Neural cell (in vitro differentiated cells): ENCODE measurements around the gene TPRG1L. TPM values are rescaled to one million over a fixed set of nuclear protein-coding genes. Genes with fewer than 3 reads are reported as not detected.

Source experiments
- H2AFZ ChIP-seq: fragments of 200-600, 300-800 bp; sonication (generic), shearing (Covaris generic); 2 replicates; pipeline ENCODE4 v1.6.0; 2014; ENCODE audit warnings: low read depth, mild to moderate bottlenecking, antibody characterized with exemption, low read length, moderate library complexity
- H3F3A ChIP-seq: fragments of 200-600 bp; shearing (Covaris generic); 2 replicates; pipeline ENCODE4 v1.6.1; 2016; ENCODE audit warnings: mild to moderate bottlenecking, moderate library complexity, mixed read lengths, antibody characterized with exemption, low read length; ENCODE audit not compliant: insufficient read depth, poor library complexity, severe bottlenecking
- H3K27ac ChIP-seq: fragments of 200-600, 300-800 bp; sonication (generic), shearing (Covaris generic); 2 replicates; pipeline ENCODE4 v1.5.1; 2014; ENCODE audit warnings: mild to moderate bottlenecking, low read length, moderate library complexity
- H3K27me3 ChIP-seq: fragments of 300-800, 200-600 bp; sonication (generic), shearing (Covaris generic); 2 replicates; pipeline ENCODE4 v1.6.0; 2014; ENCODE audit warnings: mild to moderate bottlenecking, low read depth, low read length, moderate library complexity; ENCODE audit not compliant: insufficient read depth
- H3K36me3 ChIP-seq: fragments of 300-800, 200-600 bp; sonication (generic), shearing (Covaris generic); 2 replicates; pipeline ENCODE4 v1.5.1; 2014; ENCODE audit warnings: mild to moderate bottlenecking, antibody characterized with exemption, low read length, moderate library complexity; ENCODE audit not compliant: insufficient read depth
- H3K4me2 ChIP-seq: fragments of 300-800, 200-600 bp; sonication (generic), shearing (Covaris generic); 2 replicates; pipeline ENCODE4 v1.6.0; 2014; ENCODE audit warnings: mild to moderate bottlenecking, low read length
- H3K4me3 ChIP-seq: fragments of 300-800, 200-600 bp; sonication (generic), shearing (Covaris generic); 2 replicates; pipeline ENCODE4 v1.5.1; 2014; ENCODE audit warnings: mild to moderate bottlenecking, low read length, moderate library complexity
- H3K79me2 ChIP-seq: fragments of 200-600 bp; shearing (Covaris generic); replicated peaks from 2 replicates; pipeline ENCODE4 v1.6.0; 2014; ENCODE audit warnings: mild to moderate bottlenecking, low read length, moderate library complexity; ENCODE audit not compliant: insufficient read depth
- H3K9ac ChIP-seq: fragments of 300-800, 200-600 bp; sonication (generic), shearing (Covaris generic); 2 replicates; pipeline ENCODE4 v1.6.1; 2016; ENCODE audit warnings: mild to moderate bottlenecking, low read length, mixed read lengths
- H3K9me2 ChIP-seq: fragments of 200-600 bp; shearing (Covaris generic); 2 replicates; pipeline ENCODE4 v1.6.1; 2016; ENCODE audit warnings: mild to moderate bottlenecking, low read length, mixed read lengths; ENCODE audit not compliant: insufficient read depth
- H3K9me3 ChIP-seq: fragments of 200-600, 300-800 bp; sonication (generic), shearing (Covaris generic); 2 replicates; pipeline ENCODE4 v1.6.1; 2016; ENCODE audit warnings: mild to moderate bottlenecking, mixed run types, low read length, moderate library complexity, mixed read lengths
- H4K20me1 ChIP-seq: fragments of 200-600 bp; shearing (Covaris generic); 2 replicates; pipeline ENCODE4 v1.6.1; 2016; ENCODE audit warnings: mild to moderate bottlenecking, mixed run types; ENCODE audit not compliant: insufficient read depth
- EP300 ChIP-seq: fragments of 450-650 bp; conservative IDR thresholded peaks from 2 replicates; pipeline ENCODE4 v1.6.1; 2014; ENCODE audit warnings: antibody characterized with exemption, mild to moderate bottlenecking, moderate library complexity; ENCODE audit not compliant: poor library complexity, severe bottlenecking
- EZH2 ChIP-seq: fragments of 200-600, 300-800 bp; shearing (Covaris generic), sonication (generic); IDR thresholded peaks from 2 replicates; pipeline ENCODE4 v1.6.1; 2014; ENCODE audit warnings: antibody characterized with exemption, low read length, borderline replicate concordance, mild to moderate bottlenecking; ENCODE audit not compliant: insufficient read depth, poor library complexity, severe bottlenecking
- MXI1 ChIP-seq: fragments of 450-650 bp; conservative IDR thresholded peaks from 2 replicates; pipeline ENCODE4 v1.6.1; 2014; ENCODE audit warnings: antibody characterized with exemption, mild to moderate bottlenecking; ENCODE audit not compliant: poor library complexity, severe bottlenecking
- POLR2AphosphoS5 ChIP-seq: IDR thresholded peaks from 2 replicates; pipeline ENCODE4 v1.6.1; 2012
- RAD21 ChIP-seq: fragments of 450-650 bp; conservative IDR thresholded peaks from 2 replicates; pipeline ENCODE4 v1.6.1; 2014; ENCODE audit warnings: antibody characterized with exemption, mild to moderate bottlenecking, moderate library complexity
- SMC3 ChIP-seq: fragments of 450-650 bp; conservative IDR thresholded peaks from 2 replicates; pipeline ENCODE4 v1.6.1; 2014; ENCODE audit warnings: antibody characterized with exemption, mild to moderate bottlenecking, moderate library complexity; ENCODE audit not compliant: poor library complexity
- TAF1 ChIP-seq: IDR thresholded peaks from 2 replicates; pipeline ENCODE4 v1.6.1; 2012; ENCODE audit warnings: low read depth
- polyA plus RNA-seq: library from polyadenylated mRNA; depleted of rRNA; stranded (reverse); fragments of >200 nt; gene quantifications from 2 replicates; pipeline ENCODE4 v1.2.3, GENCODE V29; 2014
- TF ChIP-seq, protein P1 (sequence below): IDR thresholded peaks from 2 replicates; pipeline ENCODE4 v1.6.1; 2012; ENCODE audit warnings: borderline replicate concordance
- TF ChIP-seq, protein P2 (sequence below): fragments of 450-650 bp; IDR thresholded peaks from 2 replicates; pipeline ENCODE4 v1.5.1; 2014; ENCODE audit warnings: antibody characterized with exemption, mild to moderate bottlenecking, moderate library complexity; ENCODE audit not compliant: poor library complexity, severe bottlenecking

The TPRG1L gene
- polyA plus RNA-seq, 1 donor from 2014 or later: 22.4 TPM

DNA sequence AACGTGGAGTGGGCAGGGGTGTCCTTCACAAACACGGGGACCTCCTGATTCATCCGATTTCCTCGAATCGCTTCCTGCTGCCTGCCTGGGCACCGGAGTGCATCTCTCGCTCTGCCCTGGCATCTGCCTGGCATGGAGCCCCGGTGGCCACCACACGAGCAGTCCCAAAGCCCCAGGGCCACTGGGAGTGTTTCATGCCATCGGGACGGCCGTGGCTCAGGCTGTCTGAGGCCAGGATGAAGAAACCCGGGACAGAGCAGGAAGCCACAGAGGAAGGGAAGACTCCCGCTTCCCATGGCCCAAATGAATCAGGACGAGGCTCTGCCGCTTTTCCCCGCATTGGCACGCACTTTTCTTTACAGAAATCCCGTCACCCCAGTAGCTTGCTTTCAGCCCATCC, 45.9 kb upstream of the TPRG1L start:
- Histone ChIP-seq H3K27ac (no peak overlapping the region), H3K36me3 (no peaks in the 10 kb centered on the region), H3F3A (no peaks in the 10 kb centered on the region), H3K9ac (no peak overlapping the region), H3K9me2 (no peaks in the 10 kb centered on the region), H3K79me2 (no peaks in the 10 kb centered on the region), H2AFZ (no peak overlapping the region), H3K4me3 (no peak overlapping the region), H3K9me3 (no peaks in the 10 kb centered on the region), H3K27me3 (no peaks in the 10 kb centered on the region), H3K4me2 (no peak overlapping the region), H4K20me1 (no peaks in the 10 kb centered on the region)
- TF ChIP-seq TAF1: no peak
- no peak for TF ChIP-seq SMC3
- TF ChIP-seq, protein P1, sequence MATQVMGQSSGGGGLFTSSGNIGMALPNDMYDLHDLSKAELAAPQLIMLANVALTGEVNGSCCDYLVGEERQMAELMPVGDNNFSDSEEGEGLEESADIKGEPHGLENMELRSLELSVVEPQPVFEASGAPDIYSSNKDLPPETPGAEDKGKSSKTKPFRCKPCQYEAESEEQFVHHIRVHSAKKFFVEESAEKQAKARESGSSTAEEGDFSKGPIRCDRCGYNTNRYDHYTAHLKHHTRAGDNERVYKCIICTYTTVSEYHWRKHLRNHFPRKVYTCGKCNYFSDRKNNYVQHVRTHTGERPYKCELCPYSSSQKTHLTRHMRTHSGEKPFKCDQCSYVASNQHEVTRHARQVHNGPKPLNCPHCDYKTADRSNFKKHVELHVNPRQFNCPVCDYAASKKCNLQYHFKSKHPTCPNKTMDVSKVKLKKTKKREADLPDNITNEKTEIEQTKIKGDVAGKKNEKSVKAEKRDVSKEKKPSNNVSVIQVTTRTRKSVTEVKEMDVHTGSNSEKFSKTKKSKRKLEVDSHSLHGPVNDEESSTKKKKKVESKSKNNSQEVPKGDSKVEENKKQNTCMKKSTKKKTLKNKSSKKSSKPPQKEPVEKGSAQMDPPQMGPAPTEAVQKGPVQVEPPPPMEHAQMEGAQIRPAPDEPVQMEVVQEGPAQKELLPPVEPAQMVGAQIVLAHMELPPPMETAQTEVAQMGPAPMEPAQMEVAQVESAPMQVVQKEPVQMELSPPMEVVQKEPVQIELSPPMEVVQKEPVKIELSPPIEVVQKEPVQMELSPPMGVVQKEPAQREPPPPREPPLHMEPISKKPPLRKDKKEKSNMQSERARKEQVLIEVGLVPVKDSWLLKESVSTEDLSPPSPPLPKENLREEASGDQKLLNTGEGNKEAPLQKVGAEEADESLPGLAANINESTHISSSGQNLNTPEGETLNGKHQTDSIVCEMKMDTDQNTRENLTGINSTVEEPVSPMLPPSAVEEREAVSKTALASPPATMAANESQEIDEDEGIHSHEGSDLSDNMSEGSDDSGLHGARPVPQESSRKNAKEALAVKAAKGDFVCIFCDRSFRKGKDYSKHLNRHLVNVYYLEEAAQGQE: no peak

DNA sequence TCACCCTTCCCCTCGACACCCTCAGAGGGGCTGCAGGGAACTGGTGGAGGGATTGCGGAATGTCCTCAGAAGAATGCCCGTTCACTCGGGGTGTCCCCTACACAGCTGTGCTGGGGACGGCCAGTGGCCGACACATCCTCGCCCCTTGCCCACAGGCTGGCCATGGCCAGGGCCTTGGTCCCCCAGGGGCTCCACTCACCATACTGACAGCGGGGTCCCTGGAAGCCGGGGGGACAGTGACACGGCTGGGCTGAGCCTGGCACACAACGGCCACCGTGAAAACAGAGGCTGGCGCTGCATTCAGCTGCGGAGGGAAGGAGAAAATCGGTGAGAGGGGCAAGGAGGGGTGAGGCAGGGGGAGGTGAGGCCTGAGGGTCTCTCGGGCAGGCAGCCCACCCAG, 45.2 kb upstream of the TPRG1L start:
- no peak overlapping the region for H3K4me2 ChIP-seq
- no peak overlapping the region for H3K27ac ChIP-seq
- H3F3A ChIP-seq: no peaks in the 10 kb centered on the region
- H3K27me3 ChIP-seq: no peaks in the 10 kb centered on the region
- H3K9me2 ChIP-seq: no peaks in the 10 kb centered on the region
- TF ChIP-seq, protein P2, sequence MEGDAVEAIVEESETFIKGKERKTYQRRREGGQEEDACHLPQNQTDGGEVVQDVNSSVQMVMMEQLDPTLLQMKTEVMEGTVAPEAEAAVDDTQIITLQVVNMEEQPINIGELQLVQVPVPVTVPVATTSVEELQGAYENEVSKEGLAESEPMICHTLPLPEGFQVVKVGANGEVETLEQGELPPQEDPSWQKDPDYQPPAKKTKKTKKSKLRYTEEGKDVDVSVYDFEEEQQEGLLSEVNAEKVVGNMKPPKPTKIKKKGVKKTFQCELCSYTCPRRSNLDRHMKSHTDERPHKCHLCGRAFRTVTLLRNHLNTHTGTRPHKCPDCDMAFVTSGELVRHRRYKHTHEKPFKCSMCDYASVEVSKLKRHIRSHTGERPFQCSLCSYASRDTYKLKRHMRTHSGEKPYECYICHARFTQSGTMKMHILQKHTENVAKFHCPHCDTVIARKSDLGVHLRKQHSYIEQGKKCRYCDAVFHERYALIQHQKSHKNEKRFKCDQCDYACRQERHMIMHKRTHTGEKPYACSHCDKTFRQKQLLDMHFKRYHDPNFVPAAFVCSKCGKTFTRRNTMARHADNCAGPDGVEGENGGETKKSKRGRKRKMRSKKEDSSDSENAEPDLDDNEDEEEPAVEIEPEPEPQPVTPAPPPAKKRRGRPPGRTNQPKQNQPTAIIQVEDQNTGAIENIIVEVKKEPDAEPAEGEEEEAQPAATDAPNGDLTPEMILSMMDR: no peak
- TF ChIP-seq POLR2AphosphoS5: no peak
- H2AFZ ChIP-seq: no peak overlapping the region
- no peaks in the 10 kb centered on the region for H4K20me1 ChIP-seq
- no peak overlapping the region for H3K4me3 ChIP-seq
- H3K9ac ChIP-seq: no peak overlapping the region
- no peaks in the 10 kb centered on the region for H3K79me2 ChIP-seq
- no peaks in the 10 kb centered on the region for H3K9me3 ChIP-seq
- H3K36me3 ChIP-seq: no peaks in the 10 kb centered on the region

DNA sequence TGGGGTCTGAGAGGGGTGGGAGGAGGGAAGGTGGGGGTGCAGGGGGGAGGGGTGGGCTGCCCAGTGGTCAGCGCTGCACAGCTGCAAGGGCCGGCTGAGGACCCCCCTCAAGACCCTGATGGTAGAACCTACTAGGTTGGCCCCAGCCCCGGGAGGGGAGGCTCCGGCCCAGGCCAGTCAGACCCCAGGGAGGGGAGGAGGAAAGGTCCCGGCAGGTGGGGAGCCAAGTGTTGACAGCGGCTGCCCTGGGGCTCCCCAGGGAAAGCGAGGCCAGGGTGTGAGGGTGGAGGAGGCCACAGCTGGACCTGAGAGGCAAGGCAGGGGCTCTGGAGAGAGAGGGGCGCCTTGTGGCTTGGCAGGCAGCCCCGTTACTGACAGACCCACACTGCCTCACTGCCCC, 44.6 kb upstream of the TPRG1L start:
- Histone ChIP-seq H3K27me3 (no peaks in the 10 kb centered on the region), H3K4me2 (no peak overlapping the region), H3K79me2 (no peaks in the 10 kb centered on the region), H3F3A (no peaks in the 10 kb centered on the region), H3K9me2 (no peaks in the 10 kb centered on the region), H3K9ac (no peak overlapping the region), H3K9me3 (no peaks in the 10 kb centered on the region), H3K27ac (no peak overlapping the region), H3K4me3 (no peak overlapping the region), H2AFZ (no peak overlapping the region), H3K36me3 (no peaks in the 10 kb centered on the region), H4K20me1 (no peaks in the 10 kb centered on the region)
- TF ChIP-seq TAF1 (no peak), POLR2AphosphoS5 (no peak), EZH2 (no peak), RAD21 (no peak), EP300 (no peak), SMC3 (no peak), MXI1 (no peak)
- TF ChIP-seq, protein P1: no peak
- TF ChIP-seq, protein P2: no peak
